HepG2 (cell line): ENCODE measurements around the gene ZNF526. TPM values are rescaled to one million over a fixed set of nuclear protein-coding genes. Genes with fewer than 3 reads are reported as not detected.

Experiments
- ATF5 ChIP-seq: sonication (generic); formaldehyde crosslinking; IDR thresholded peaks from 2 replicates; pipeline ENCODE4 v1.4.0; 2020; ENCODE audit warnings: mild to moderate bottlenecking, low read depth, missing genetic modification reagents
- BORCS8-MEF2B ChIP-seq: sonication (generic); formaldehyde crosslinking; IDR thresholded peaks from 2 replicates; pipeline ENCODE4 v1.8.0; 2022; ENCODE audit warnings: mild to moderate bottlenecking, missing genetic modification reagents
- CEBPB ChIP-seq: IDR thresholded peaks from 2 replicates; pipeline ENCODE4 v1.6.1; 2011; ENCODE audit warnings: low read depth, low read length, improper control_type of control experiment, borderline replicate concordance
- DZIP1 ChIP-seq: sonication (generic); formaldehyde crosslinking; IDR thresholded peaks from 2 replicates; pipeline ENCODE4 v1.5.0; 2020; ENCODE audit warnings: mild to moderate bottlenecking, missing genetic modification reagents
- HOXA3 ChIP-seq: sonication (generic); formaldehyde crosslinking; IDR thresholded peaks from 2 replicates; pipeline ENCODE4 v1.5.0; 2020; ENCODE audit warnings: missing genetic modification reagents
- HOXA9 ChIP-seq: sonication (generic); formaldehyde crosslinking; IDR thresholded peaks from 2 replicates; pipeline ENCODE4 v1.8.1; 2022; ENCODE audit warnings: missing genetic modification reagents, mild to moderate bottlenecking, moderate library complexity, borderline replicate concordance
- MYNN ChIP-seq: sonication (generic); formaldehyde crosslinking; IDR thresholded peaks from 2 replicates; pipeline ENCODE4 v1.4.0; 2020; ENCODE audit warnings: mild to moderate bottlenecking, low read depth, missing genetic modification reagents
- PATZ1 ChIP-seq: sonication (generic); formaldehyde crosslinking; IDR thresholded peaks from 2 replicates; pipeline ENCODE4 v1.4.0; 2020; ENCODE audit warnings: missing genetic modification reagents
- PAWR ChIP-seq: sonication (generic); formaldehyde crosslinking; IDR thresholded peaks from 2 replicates; pipeline ENCODE4 v1.4.0; 2020; ENCODE audit warnings: missing genetic modification reagents, mild to moderate bottlenecking, borderline replicate concordance
- PPARG ChIP-seq: conservative IDR thresholded peaks from 2 replicates; pipeline ENCODE4 v1.6.1; 2016; ENCODE audit warnings: missing biosample characterization, missing genetic modification reagents
- RBAK ChIP-seq: sonication (generic); formaldehyde crosslinking; IDR thresholded peaks from 2 replicates; pipeline ENCODE4 v1.5.1; 2020; ENCODE audit warnings: mild to moderate bottlenecking, missing genetic modification reagents
- SMAD9 ChIP-seq: sonication (generic); formaldehyde crosslinking; IDR thresholded peaks from 2 replicates; pipeline ENCODE4 v1.5.1; 2020; ENCODE audit warnings: mild to moderate bottlenecking, missing genetic modification reagents
- SRF ChIP-seq: IDR thresholded peaks from 2 replicates; pipeline ENCODE4 v1.6.1; 2011; ENCODE audit warnings: mild to moderate bottlenecking, low read depth, low read length, moderate library complexity
- STAT5B ChIP-seq: sonication (generic); formaldehyde crosslinking; IDR thresholded peaks from 2 replicates; pipeline ENCODE4 v1.4.0; 2020; ENCODE audit warnings: missing genetic modification reagents
- TAF1 ChIP-seq: sonication (generic); formaldehyde crosslinking; IDR thresholded peaks from 2 replicates; pipeline ENCODE4 v1.4.0; 2020; ENCODE audit warnings: missing genetic modification reagents
- TCF7L2 ChIP-seq: IDR thresholded peaks from 2 replicates; pipeline ENCODE4 v1.6.1; 2011; ENCODE audit warnings: mild to moderate bottlenecking, low read depth, low read length, moderate library complexity
- ZBTB21 ChIP-seq: sonication (generic); formaldehyde crosslinking; IDR thresholded peaks from 2 replicates; pipeline ENCODE4 v1.4.0; 2020; ENCODE audit warnings: missing genetic modification reagents
- ZNF230 ChIP-seq: sonication (generic); formaldehyde crosslinking; IDR thresholded peaks from 2 replicates; pipeline ENCODE4 v1.4.0; 2020; ENCODE audit warnings: mild to moderate bottlenecking, missing genetic modification reagents
- ZNF280B ChIP-seq: sonication (generic); formaldehyde crosslinking; IDR thresholded peaks from 2 replicates; pipeline ENCODE4 v1.5.0; 2020; ENCODE audit warnings: missing genetic modification reagents, mild to moderate bottlenecking, borderline replicate concordance
- ZNF354B ChIP-seq: sonication (generic); formaldehyde crosslinking; IDR thresholded peaks from 2 replicates; pipeline ENCODE4 v1.8.0; 2022; ENCODE audit warnings: mild to moderate bottlenecking, missing genetic modification reagents
- ZNF549 ChIP-seq: sonication (generic); formaldehyde crosslinking; IDR thresholded peaks from 2 replicates; pipeline ENCODE4 v1.5.0; 2020; ENCODE audit warnings: missing genetic modification reagents
- ZNF672 ChIP-seq: sonication (generic); formaldehyde crosslinking; IDR thresholded peaks from 2 replicates; pipeline ENCODE4 v1.8.1; 2022; ENCODE audit warnings: missing genetic modification reagents
- ZNF768 ChIP-seq: sonication (generic); formaldehyde crosslinking; IDR thresholded peaks from 2 replicates; pipeline ENCODE4 v1.4.0; 2020; ENCODE audit warnings: missing genetic modification reagents
- ZNF776 ChIP-seq: sonication (generic); formaldehyde crosslinking; IDR thresholded peaks from 2 replicates; pipeline ENCODE4 v1.4.0; 2020; ENCODE audit warnings: mild to moderate bottlenecking, missing genetic modification reagents
- ZSCAN22 ChIP-seq: sonication (generic); formaldehyde crosslinking; IDR thresholded peaks from 2 replicates; pipeline ENCODE4 v1.4.0; 2020; ENCODE audit warnings: mild to moderate bottlenecking, missing genetic modification reagents
- polyA plus RNA-seq, 8 experiments: library from polyadenylated mRNA; depleted of rRNA in 3 of 8; stranded (reverse) in 7 of 8; unstranded in 1 of 8; fragments of >200 nt; fragmentation: Illumina TruSeq in 4 of 8; extraction: Trizol in 4 of 8; gene quantifications; 2 replicates each; pipeline versions ENCODE4 v1.2.1 to v1.2.3, GENCODE V29; 2011 to 2016; ENCODE audit warnings: low read depth in 4 of 8, missing spikeins in 1 of 8, mixed read lengths in 1 of 8; ENCODE audit not compliant: insufficient read depth in 1 of 8
- total RNA-seq, 5 experiments: library from RNA; depleted of rRNA; stranded (reverse); fragments of >200 nt; fragmentation: Illumina TruSeq; extraction: Trizol; gene quantifications; 2 replicates each; pipeline ENCODE4 v1.2.3, GENCODE V29; 2016; ENCODE audit warnings: low read depth in 1 of 5

ZNF526 gene
- total and polyA plus RNA-seq, 2 of the 13 experiments (the other 11 are each of a cell fraction or from before 2014, with no cell fraction given): 3.3 to 8.4 TPM

GRCh38 chr19:42244347-42245220 lies 24.5 kb downstream of the ZNF526 start (continued):
- TF ChIP-seq MYNN (CRISPR knock-in tag) (no peak), ZNF354B (CRISPR knock-in tag) (no peak), ZBTB21 (no peak), ZNF776 (no peak), TAF1 (CRISPR knock-in tag) (no peak), SMAD9 (CRISPR knock-in tag) (no peak), ZNF280B (CRISPR knock-in tag) (peak; percentile 23; the same call in 1 of the 2 replicates), ZNF672 (CRISPR knock-in tag) (no peak), RBAK (CRISPR knock-in tag) (no peak), ZSCAN22 (CRISPR knock-in tag) (no peak), DZIP1 (CRISPR knock-in tag) (no peak), ZNF549 (CRISPR knock-in tag) (no peak), CEBPB (no peak), BORCS8-MEF2B (no peak), PPARG (CRISPR knock-in tag) (no peak), PATZ1 (no peak), ZNF768 (CRISPR knock-in tag) (0 out of 2 replicates have a peak, but pooled peaks have one; percentile 12), ATF5 (CRISPR knock-in tag) (no peak; the same call in 1 of the 2 replicates), HOXA9 (CRISPR knock-in tag) (no peak), HOXA3 (CRISPR knock-in tag) (peak; percentile 68; the same call in 1 of the 2 replicates), SRF (0 out of 2 replicates have a peak, but pooled peaks have one; percentile 57), PAWR (CRISPR knock-in tag) (no peak), TCF7L2 (no peak), ZNF230 (CRISPR knock-in tag) (no peak), STAT5B (CRISPR knock-in tag) (no peak)
